Testis (tissue), 2 donors: ENCODE measurements around the gene RAD50.

Experiments
- POLR2A ChIP-seq: fragments of 450-650 bp; IDR thresholded peaks from one replicate; pipeline ENCODE4 v1.6.1; 2017; ENCODE audit warnings: antibody characterized with exemption, mild to moderate bottlenecking, moderate library complexity
- TF ChIP-seq, protein P1 (sequence below), 3 experiments: fragments of 450-650 bp in 2 of 3; fragments of 200-600 bp in 1 of 3; sonication (generic) in 1 of 3; IDR thresholded peaks; one replicate each; pipeline ENCODE4 v1.5.1; 2016 to 2019; ENCODE audit warnings: antibody characterized with exemption in 3 of 3, mild to moderate bottlenecking in 2 of 3, moderate library complexity in 1 of 3

DNA sequence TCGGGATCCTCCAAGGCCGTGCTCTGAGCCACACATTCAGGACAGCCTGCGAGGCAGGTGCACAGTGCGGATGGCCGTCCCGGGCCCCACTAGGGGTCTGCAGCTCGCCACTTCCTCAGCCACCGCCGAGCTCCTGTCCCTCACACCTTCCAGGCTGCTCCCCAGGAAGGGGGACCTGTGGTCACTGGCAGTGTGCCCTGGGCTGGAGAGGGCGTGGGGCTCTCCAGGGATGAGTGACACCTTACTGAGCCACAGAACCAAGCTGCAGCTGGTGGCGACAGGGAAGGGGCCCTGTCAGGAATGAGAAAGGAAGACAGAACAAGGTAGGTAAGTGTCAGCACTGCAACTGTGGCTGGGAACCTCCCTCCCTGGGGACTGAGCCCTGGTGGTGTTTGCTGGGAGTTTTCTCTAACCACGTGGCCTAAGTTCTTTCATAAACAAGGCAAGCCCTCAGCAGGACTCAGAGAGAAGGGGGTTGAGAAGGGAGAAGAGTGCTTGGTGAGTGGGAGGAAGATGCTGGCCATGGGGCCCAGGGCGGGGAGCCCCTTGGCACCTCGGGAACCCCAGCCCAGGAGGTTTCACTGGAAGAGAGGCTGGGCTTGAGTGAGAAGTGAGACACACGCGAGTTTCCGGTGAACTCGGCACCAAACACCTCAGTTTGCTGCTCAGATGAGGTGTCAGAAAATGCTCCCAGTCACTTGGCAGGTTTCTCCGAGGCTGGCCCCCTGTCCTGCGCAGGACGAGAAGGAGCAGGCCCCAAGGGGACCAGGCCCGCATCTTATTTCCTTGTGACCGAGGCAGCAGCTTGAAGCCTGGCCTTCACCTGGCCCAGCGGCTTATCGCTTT is 106.4 kb downstream of the RAD50 start:
- TF ChIP-seq, protein P1, sequence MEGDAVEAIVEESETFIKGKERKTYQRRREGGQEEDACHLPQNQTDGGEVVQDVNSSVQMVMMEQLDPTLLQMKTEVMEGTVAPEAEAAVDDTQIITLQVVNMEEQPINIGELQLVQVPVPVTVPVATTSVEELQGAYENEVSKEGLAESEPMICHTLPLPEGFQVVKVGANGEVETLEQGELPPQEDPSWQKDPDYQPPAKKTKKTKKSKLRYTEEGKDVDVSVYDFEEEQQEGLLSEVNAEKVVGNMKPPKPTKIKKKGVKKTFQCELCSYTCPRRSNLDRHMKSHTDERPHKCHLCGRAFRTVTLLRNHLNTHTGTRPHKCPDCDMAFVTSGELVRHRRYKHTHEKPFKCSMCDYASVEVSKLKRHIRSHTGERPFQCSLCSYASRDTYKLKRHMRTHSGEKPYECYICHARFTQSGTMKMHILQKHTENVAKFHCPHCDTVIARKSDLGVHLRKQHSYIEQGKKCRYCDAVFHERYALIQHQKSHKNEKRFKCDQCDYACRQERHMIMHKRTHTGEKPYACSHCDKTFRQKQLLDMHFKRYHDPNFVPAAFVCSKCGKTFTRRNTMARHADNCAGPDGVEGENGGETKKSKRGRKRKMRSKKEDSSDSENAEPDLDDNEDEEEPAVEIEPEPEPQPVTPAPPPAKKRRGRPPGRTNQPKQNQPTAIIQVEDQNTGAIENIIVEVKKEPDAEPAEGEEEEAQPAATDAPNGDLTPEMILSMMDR (IDR thresholded peaks at IDR 0.05), result no peak
- no peak for TF ChIP-seq POLR2A
